ENCODE results near the gene SMIM1. TPM values are rescaled to one million over a fixed set of nuclear protein-coding genes. Genes with fewer than 3 reads are reported as not detected.

The SMIM1 gene
- total and polyA plus RNA-seq, 2 donors (not counting 3 experiments of a cell fraction or from before 2014, with no cell fraction given): 1.4 to 2.9 TPM

DNA sequence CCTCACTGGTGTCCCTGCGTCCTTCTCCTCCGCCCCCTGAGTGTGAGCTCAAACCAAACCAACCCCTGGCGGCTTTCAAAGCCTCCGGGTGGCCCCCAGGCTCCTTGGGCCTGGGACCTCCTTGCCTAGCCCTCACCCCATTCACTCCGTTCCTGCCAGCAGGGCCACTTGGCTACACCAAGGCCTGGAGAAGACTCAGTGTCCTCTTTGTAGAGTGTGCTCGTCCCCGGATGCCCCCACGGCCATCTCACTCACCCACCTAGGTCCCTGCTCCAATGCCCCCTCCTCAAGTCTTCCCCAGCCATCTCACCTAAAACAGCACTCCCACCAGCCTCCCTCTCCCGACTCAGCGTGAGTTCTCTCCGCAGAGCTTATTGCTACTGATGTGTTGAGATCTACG is 27.5 kb upstream of the SMIM1 start:
- POLR2A ChIA-PET: no interaction called here
- intact Hi-C loops (cut with micrococcal nuclease) (no loop called here), dilution Hi-C loops (cut with MboI; ENCODE audit: extremely low pct_ligation_motif_present, low sequenced_read_pairs) (no loop called here)
- H3K36me3 ChIP-seq (ENCODE audit: control insufficient read depth in 2 of 2, extremely low read depth in 1 of 2, insufficient read depth in 2 of 2, low read length in 2 of 2): peaks cover 0 to 16% of the 10 kb centered on the region in 2 experiments
- H3K79me2 ChIP-seq (ENCODE audit: control insufficient read depth, insufficient read depth, low read length): peaks cover 5% of the 10 kb centered on the region
- peaks cover 11% of the 10 kb centered on the region for H3K4me1 ChIP-seq (ENCODE audit: control insufficient read depth, extremely low read depth, insufficient read depth, low read length)
- H3K27me3 ChIP-seq (ENCODE audit: control insufficient read depth in 2 of 2, insufficient read depth in 2 of 2, low read length in 2 of 2): no peaks in the 10 kb centered on the region
- no TSS peak for BruUV-seq (replicated peaks)
- no peaks in the 10 kb centered on the region for H4K20me1 ChIP-seq (replicated peaks; ENCODE audit: control insufficient read depth, extremely low read depth, insufficient read depth, low read length)
- H2AFZ ChIP-seq (ENCODE audit: low read depth, low read length): no peak overlapping the region
- no peak overlapping the region for H3K4me3 ChIP-seq (replicated peaks in 1 of 3; ENCODE audit: insufficient read depth in 1 of 3, low read depth in 1 of 3, low read length in 3 of 3)
- no peak overlapping the region for H3K4me2 ChIP-seq (ENCODE audit: insufficient read depth, low read length)
- DNase-seq (ENCODE audit: low read depth, low spot score) (no peak), FAIRE-seq (no peak)
- TF ChIP-seq GATA2 (IDR thresholded peaks at IDR 0.05; ENCODE audit: insufficient read depth, insufficient read length, low read depth, low read length) (no peak), FOS (IDR thresholded peaks at IDR 0.05; ENCODE audit: borderline replicate concordance, insufficient read depth, low read length) (no peak), JUN (IDR thresholded peaks at IDR 0.05; ENCODE audit: borderline replicate concordance, insufficient read depth, insufficient read length, low read depth) (no peak), CTCF (IDR thresholded peaks at IDR 0.05; ENCODE audit: extremely low read depth in 1 of 2, insufficient read depth in 1 of 2, low read depth in 1 of 2, low read length in 2 of 2) (no peak), MYC (IDR thresholded peaks at IDR 0.05; ENCODE audit: low read depth, low read length) (no peak), POLR2A (IDR thresholded peaks at IDR 0.05; ENCODE audit: low read depth, low read length) (no peak), EZH2 (IDR thresholded peaks at IDR 0.05; ENCODE audit: borderline replicate concordance, low read depth, low read length, severe bottlenecking) (no peak), POLR2AphosphoS5 (IDR thresholded peaks at IDR 0.05; ENCODE audit: insufficient read depth, low read depth, low read length) (no peak)
- TF ChIP-seq, protein P1, sequence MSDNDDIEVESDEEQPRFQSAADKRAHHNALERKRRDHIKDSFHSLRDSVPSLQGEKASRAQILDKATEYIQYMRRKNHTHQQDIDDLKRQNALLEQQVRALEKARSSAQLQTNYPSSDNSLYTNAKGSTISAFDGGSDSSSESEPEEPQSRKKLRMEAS (IDR thresholded peaks at IDR 0.05; ENCODE audit: insufficient read depth, insufficient read length): no peak
- no peaks in the 10 kb centered on the region for H3K9me1 ChIP-seq (replicated peaks; ENCODE audit: control insufficient read depth, extremely low read depth, insufficient read depth, low read length)
- H3K9ac ChIP-seq (replicated peaks; ENCODE audit: extremely low read depth, insufficient read depth, low read length): no peak overlapping the region
- H3K9me3 ChIP-seq (replicated peaks; ENCODE audit: control insufficient read depth, insufficient read depth, low read length): no peaks in the 10 kb centered on the region
- CTCF ChIA-PET: interaction anchor here (3.7 kb wide), 1 partner anchor 21 kb away, joined by 11 read pairs; no protein-coding TSS in a partner anchor
- H3K27ac ChIP-seq (ENCODE audit: insufficient read depth, low read depth, low read length): no peak overlapping the region

Data from endothelial cell of umbilical vein (primary cell).